ENCODE results near the gene NRXN2.
"Not testable (repeated sequence)": the region's sequence is repeated elsewhere in the genome, so short reads cannot be mapped to it uniquely, and the experiment has no call there.

Gene NRXN2

GRCh38 chr11:64713781-64714363 is 9.1 kb downstream of the NRXN2 start:
- no peak overlapping the region for H3K4me3 ChIP-seq (ENCODE audit: low read length)
- DNase-seq (ENCODE audit: low read depth, low spot score): no peak

- no peak for DNase-seq (ENCODE audit: low read depth, low spot score)
- no peak overlapping the region for H3K4me3 ChIP-seq (ENCODE audit: low read length)
Observed at GRCh38 chr11:64713016-64713707, 9.8 kb downstream of the NRXN2 start.

GRCh38 chr11:64712430-64713015 is 10.5 kb downstream of the NRXN2 start:
- DNase-seq (ENCODE audit: low read depth, low spot score): no peak
- H3K4me3 ChIP-seq (ENCODE audit: low read length): no peak overlapping the region

- no peak for DNase-seq (ENCODE audit: low read depth, low spot score)
- no peak overlapping the region for H3K4me3 ChIP-seq (ENCODE audit: low read length)
Observed at GRCh38 chr11:64711956-64712362, 11.0 kb downstream of the NRXN2 start.

GRCh38 chr11:64711138-64711955 is 11.7 kb downstream of the NRXN2 start:
- DNase-seq (ENCODE audit: low read depth, low spot score): no peak
- H3K4me3 ChIP-seq (ENCODE audit: low read length): no peak overlapping the region

GRCh38 chr11:64710418-64711137 is 12.4 kb downstream of the NRXN2 start:
- no peak for DNase-seq (ENCODE audit: low read depth, low spot score)
- no peak overlapping the region for H3K4me3 ChIP-seq (ENCODE audit: low read length)

GRCh38 chr11:64705501-64705900 is 17.5 kb downstream of the NRXN2 start:
- H3K4me3 ChIP-seq (ENCODE audit: low read length): no peak overlapping the region
- DNase-seq (ENCODE audit: low read depth, low spot score): no peak

- no peak overlapping the region for H3K4me3 ChIP-seq (ENCODE audit: low read length)
- DNase-seq (ENCODE audit: low read depth, low spot score): no peak
Observed at GRCh38 chr11:64703048-64703447, 19.9 kb downstream of the NRXN2 start.

- H3K4me3 ChIP-seq (ENCODE audit: low read length); DNase-seq (ENCODE audit: low read depth, low spot score): not testable (repeated sequence)
Observed at GRCh38 chr11:64701956-64702355, 21.0 kb downstream of the NRXN2 start.

GRCh38 chr11:64698427-64698826 is 24.6 kb downstream of the NRXN2 start:
- H3K4me3 ChIP-seq (ENCODE audit: low read length): no peak overlapping the region
- DNase-seq (ENCODE audit: low read depth, low spot score): no peak

GRCh38 chr11:64697663-64698375 is 25.2 kb downstream of the NRXN2 start:
- no peak overlapping the region for H3K4me3 ChIP-seq (ENCODE audit: low read length)
- DNase-seq (ENCODE audit: low read depth, low spot score): no peak

- no peak for DNase-seq (ENCODE audit: low read depth, low spot score)
- H3K4me3 ChIP-seq (ENCODE audit: low read length): no peak overlapping the region
Observed at GRCh38 chr11:64696045-64696444, 27.0 kb downstream of the NRXN2 start.

GRCh38 chr11:64695548-64695947 is 27.4 kb downstream of the NRXN2 start:
- no peak overlapping the region for H3K4me3 ChIP-seq (ENCODE audit: low read length)
- no peak for DNase-seq (ENCODE audit: low read depth, low spot score)

GRCh38 chr11:64694821-64695365 is 28.1 kb downstream of the NRXN2 start:
- no peak overlapping the region for H3K4me3 ChIP-seq (ENCODE audit: low read length)
- no peak for DNase-seq (ENCODE audit: low read depth, low spot score)

GRCh38 chr11:64694026-64694755 is 28.8 kb downstream of the NRXN2 start:
- no peak for DNase-seq (ENCODE audit: low read depth, low spot score)
- no peak overlapping the region for H3K4me3 ChIP-seq (ENCODE audit: low read length)

GRCh38 chr11:64692764-64693331 is 30.1 kb downstream of the NRXN2 start:
- H3K4me3 ChIP-seq (ENCODE audit: low read length): no peak overlapping the region
- no peak for DNase-seq (ENCODE audit: low read depth, low spot score)

GRCh38 chr11:64691543-64691942 is 31.5 kb downstream of the NRXN2 start:
- no peak for DNase-seq (ENCODE audit: low read depth, low spot score)
- no peak overlapping the region for H3K4me3 ChIP-seq (ENCODE audit: low read length)

Data from Jurkat, Clone E6-1 (cell line).